ENCODE measurements around the gene IFI27L1. TPM values are rescaled to one million over a fixed set of nuclear protein-coding genes. Genes with fewer than 3 reads are reported as not detected.
A peak's percentile ranks its signal among the peaks of the same experiment; 100 is the strongest.

IFI27L1 gene
- total and polyA plus RNA-seq, 2 donors: 16.7 to 26.4 TPM

DNA sequence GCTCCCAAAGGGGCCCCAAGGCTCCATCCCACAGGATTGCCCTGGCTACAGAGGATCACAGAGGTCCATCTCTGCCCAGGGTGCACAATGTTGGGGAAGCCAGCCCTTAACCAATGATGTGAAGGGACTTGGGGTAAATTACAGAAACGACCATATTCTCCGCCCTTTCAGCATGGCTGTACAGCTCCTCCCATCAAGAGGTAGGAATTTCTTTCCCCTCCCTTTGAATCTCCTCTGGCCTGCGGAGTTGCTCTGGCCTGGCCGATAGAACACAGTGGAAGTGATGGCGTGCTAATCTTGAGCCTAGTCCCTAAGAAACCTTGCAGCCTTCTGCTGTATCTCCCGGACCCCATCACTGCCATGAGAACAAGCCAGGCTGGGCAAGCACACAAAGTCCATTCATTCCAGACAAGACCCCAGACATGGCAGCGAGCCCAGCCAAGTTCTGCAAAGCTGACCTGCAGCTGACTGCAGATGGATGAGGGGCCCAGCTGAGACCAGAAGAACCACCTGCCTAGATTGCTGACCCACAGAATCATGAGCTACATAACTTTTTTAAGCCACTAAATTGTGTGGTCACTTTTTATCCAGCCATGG lies 22.5 kb downstream of the IFI27L1 start:
- no peak overlapping the region for H3K4me3 ChIP-seq (ENCODE audit: low read length in 2 of 2)
- no peak overlapping the region for H3K27ac ChIP-seq (ENCODE audit: low read depth in 1 of 2, low read length in 1 of 2)

DNA sequence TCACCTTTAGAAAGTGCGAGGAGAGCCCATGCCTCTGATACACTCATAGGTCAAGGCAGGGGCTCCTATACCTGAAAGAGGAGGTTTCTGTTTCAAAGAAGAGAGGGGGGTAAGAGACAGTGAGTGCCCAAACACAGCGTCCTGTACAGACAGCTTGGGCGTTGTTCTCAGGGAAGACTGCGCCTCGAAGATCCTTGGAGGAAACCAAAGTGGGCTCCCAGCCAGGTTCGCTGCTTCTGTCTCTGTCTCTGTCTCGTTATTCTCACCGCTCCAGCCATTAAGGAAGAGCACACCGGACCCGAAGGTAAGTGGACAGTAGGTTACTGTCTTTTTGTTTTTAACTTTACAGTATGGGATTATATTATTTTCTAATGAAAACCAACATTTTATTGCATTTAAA lies 23.6 kb downstream of the IFI27L1 start:
- WGBS: 89% methylated on average over 10 of the region's 10 CpGs
- no peak overlapping the region for H3K27ac ChIP-seq (ENCODE audit: low read depth in 1 of 2, low read length in 1 of 2)
- H3K36me3 ChIP-seq (ENCODE audit: control insufficient read depth in 2 of 2, insufficient read depth in 2 of 2, low read length in 1 of 2): no peaks in the 10 kb centered on the region
- DNase-seq (ENCODE audit: low read depth in 6 of 9, low spot score in 9 of 9): no peak
- H3K27me3 ChIP-seq (ENCODE audit: control insufficient read depth in 2 of 2, insufficient read depth in 1 of 2, low read length in 1 of 2): no peaks in the 10 kb centered on the region
- no peaks in the 10 kb centered on the region for H3K4me1 ChIP-seq (ENCODE audit: control insufficient read depth in 2 of 2, insufficient read depth in 2 of 2, low read length in 2 of 2)
- no peaks in the 10 kb centered on the region for H3K9me3 ChIP-seq (ENCODE audit: control insufficient read depth in 2 of 2, insufficient read depth in 1 of 2, low read length in 1 of 2)
- H3K4me3 ChIP-seq (ENCODE audit: low read length in 2 of 2): no peak overlapping the region

More for the DNA sequence above, 22.5 kb downstream of the IFI27L1 start:
- H3K27me3 ChIP-seq (ENCODE audit: control insufficient read depth in 2 of 2, insufficient read depth in 1 of 2, low read length in 1 of 2): no peaks in the 10 kb centered on the region
- H3K36me3 ChIP-seq (ENCODE audit: control insufficient read depth in 2 of 2, insufficient read depth in 2 of 2, low read length in 1 of 2): no peaks in the 10 kb centered on the region
- no peak for DNase-seq (ENCODE audit: low read depth in 6 of 9, low spot score in 9 of 9)
- WGBS: 89% methylated on average over 7 of the region's 7 CpGs
- H3K9me3 ChIP-seq (ENCODE audit: control insufficient read depth in 2 of 2, insufficient read depth in 1 of 2, low read length in 1 of 2): no peaks in the 10 kb centered on the region
- no peaks in the 10 kb centered on the region for H3K4me1 ChIP-seq (ENCODE audit: control insufficient read depth in 2 of 2, insufficient read depth in 2 of 2, low read length in 2 of 2)

DNA sequence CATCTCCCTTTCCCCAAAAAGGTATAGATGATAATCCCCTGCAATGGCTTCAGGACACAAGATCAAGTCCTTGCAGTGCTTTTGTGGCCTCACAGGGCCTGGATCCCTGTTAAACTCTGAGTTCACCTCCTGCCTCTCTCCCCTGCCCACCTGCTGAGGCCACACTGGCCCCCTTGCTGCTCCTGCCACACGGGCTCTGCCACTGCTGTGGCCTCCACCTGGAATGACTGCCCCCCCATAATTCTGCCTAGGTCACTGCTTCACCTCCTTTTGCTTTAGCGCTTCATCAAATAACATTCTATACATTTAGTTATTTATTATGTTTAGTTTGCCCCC lies 28.8 kb downstream of the IFI27L1 start:
- no peaks in the 10 kb centered on the region for H3K9me3 ChIP-seq (ENCODE audit: control insufficient read depth in 2 of 2, insufficient read depth in 1 of 2, low read length in 1 of 2)
- no peak overlapping the region for H3K4me3 ChIP-seq (ENCODE audit: low read length in 2 of 2)
- 100% methylated on average over 2 of the region's 2 CpGs for WGBS
- H3K4me1 ChIP-seq (ENCODE audit: control insufficient read depth in 2 of 2, insufficient read depth in 2 of 2, low read length in 2 of 2): peaks cover 0 to 3% of the 10 kb centered on the region in 2 donors
- no peak for DNase-seq (ENCODE audit: low read depth in 6 of 9, low spot score in 9 of 9)
- H3K27ac ChIP-seq (ENCODE audit: low read depth in 1 of 2, low read length in 1 of 2): peak overlapping the region in 1 of 2 donors; percentile 64
- no peaks in the 10 kb centered on the region for H3K36me3 ChIP-seq (ENCODE audit: control insufficient read depth in 2 of 2, insufficient read depth in 2 of 2, low read length in 1 of 2)
- H3K27me3 ChIP-seq (ENCODE audit: control insufficient read depth in 2 of 2, insufficient read depth in 1 of 2, low read length in 1 of 2): no peaks in the 10 kb centered on the region

DNA sequence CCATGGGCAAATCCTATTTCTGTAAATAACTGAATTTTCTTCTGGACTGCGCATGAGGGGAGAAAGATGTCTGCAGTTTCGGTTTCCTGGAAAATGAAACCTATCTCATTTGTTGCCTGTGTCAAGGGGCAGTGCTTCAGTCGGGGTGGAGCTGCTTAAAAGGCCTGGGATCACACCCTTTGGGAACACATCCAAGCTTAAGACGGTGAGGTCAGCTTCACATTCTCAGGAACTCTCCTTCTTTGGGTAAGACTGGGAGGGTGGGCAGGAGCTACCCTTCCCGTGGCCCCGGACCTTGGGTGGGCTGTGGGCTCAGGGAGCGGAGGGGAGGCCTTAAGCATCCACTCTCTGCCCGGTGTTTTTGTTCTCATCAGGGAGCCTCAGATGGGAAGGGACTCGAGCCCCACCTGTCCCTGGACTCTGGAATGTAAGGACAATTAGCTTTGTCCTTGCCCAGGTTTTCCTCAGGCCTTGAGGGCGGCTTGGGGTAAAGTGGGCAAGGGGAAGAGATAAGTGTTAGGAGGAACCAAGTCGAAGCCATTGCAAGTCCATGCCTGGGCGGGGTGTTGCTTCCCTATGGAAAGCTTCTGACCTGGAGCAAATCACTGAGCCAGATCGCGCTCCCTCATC lies 29.6 kb downstream of the IFI27L1 start, which contains the start of gene IFI27:
TSS of gene IFI27 (plus strand) at position 185 of the 630 bp plus-strand sequence.
- peak within 1 kb of the TSS in 1 of 2 donors; percentile 74 for H3K27ac ChIP-seq (ENCODE audit: low read depth in 1 of 2, low read length in 1 of 2)
- peak in 1 of 9 donors; percentile 13 for DNase-seq (ENCODE audit: low read depth in 6 of 9, low spot score in 9 of 9)
- H3K4me3 ChIP-seq (ENCODE audit: low read length in 2 of 2): peak within 1 kb of the TSS; percentile 4 to 20
- H3K27me3 ChIP-seq (ENCODE audit: control insufficient read depth in 2 of 2, insufficient read depth in 1 of 2, low read length in 1 of 2): peaks cover 0 to 2% of the 10 kb centered on the region in 2 donors
- no peaks in the 10 kb centered on the region for H3K9me3 ChIP-seq (ENCODE audit: control insufficient read depth in 2 of 2, insufficient read depth in 1 of 2, low read length in 1 of 2)
- peaks cover 0 to 3% of the 10 kb centered on the region in 2 donors for H3K4me1 ChIP-seq (ENCODE audit: control insufficient read depth in 2 of 2, insufficient read depth in 2 of 2, low read length in 2 of 2)
- H3K36me3 ChIP-seq (ENCODE audit: control insufficient read depth in 2 of 2, insufficient read depth in 2 of 2, low read length in 1 of 2): no peaks in the 10 kb centered on the region
- 90% methylated on average over 14 of the region's 14 CpGs for WGBS

DNA sequence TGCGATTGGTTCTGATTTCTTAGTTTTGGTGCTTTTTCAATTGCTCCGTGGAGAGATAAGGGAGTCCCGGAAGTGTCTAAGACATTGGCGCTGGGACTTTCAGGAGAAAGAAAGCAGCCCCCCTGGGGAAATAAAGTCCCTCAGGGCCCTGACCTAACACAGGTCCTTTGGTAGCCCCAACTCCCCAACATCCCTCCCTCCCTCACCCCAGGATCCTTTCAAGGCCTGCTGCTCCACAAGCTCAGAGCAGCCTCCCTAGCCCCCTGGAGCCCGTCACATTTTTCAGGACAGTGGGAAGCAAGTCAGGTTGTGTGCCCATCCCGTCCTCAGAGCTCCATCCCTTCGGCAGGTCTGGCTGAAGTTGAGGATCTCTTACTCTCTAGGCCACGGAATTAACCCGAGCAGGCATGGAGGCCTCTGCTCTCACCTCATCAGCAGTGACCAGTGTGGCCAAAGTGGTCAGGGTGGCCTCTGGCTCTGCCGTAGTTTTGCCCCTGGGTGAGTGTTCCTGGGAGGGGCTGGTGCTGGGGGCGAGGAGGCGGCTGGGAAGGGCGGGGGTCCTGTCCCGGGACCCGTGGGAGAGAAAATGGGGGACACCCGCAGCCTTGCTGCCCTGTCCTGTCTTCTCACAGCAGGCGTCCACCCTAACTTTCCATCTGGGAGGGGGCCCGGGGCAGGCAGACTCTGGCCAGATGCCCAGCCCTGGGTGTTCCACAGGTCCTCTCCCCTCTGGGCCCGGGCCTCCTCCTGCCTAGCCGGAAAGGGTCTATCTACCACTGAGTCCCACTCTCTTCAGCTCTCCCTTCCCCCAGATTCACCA lies 30.4 kb downstream of the IFI27L1 start:
- Histone ChIP-seq H3K27me3 (ENCODE audit: control insufficient read depth in 2 of 2, insufficient read depth in 1 of 2, low read length in 1 of 2) (peaks cover 0 to 2% of the 10 kb centered on the region in 2 donors), H3K4me3 (ENCODE audit: low read length in 2 of 2) (peak overlapping the region; percentile 4 to 20), H3K27ac (ENCODE audit: low read depth in 1 of 2, low read length in 1 of 2) (peak overlapping the region in 1 of 2 donors; percentile 74), H3K4me1 (ENCODE audit: control insufficient read depth in 2 of 2, insufficient read depth in 2 of 2, low read length in 2 of 2) (peaks cover 0 to 3% of the 10 kb centered on the region in 2 donors), H3K36me3 (ENCODE audit: control insufficient read depth in 2 of 2, insufficient read depth in 2 of 2, low read length in 1 of 2) (no peaks in the 10 kb centered on the region), H3K9me3 (ENCODE audit: control insufficient read depth in 2 of 2, insufficient read depth in 1 of 2, low read length in 1 of 2) (no peaks in the 10 kb centered on the region)
- 93% methylated on average over 20 of the region's 20 CpGs for WGBS
- DNase-seq (ENCODE audit: low read depth in 6 of 9, low spot score in 9 of 9): no peak

DNA sequence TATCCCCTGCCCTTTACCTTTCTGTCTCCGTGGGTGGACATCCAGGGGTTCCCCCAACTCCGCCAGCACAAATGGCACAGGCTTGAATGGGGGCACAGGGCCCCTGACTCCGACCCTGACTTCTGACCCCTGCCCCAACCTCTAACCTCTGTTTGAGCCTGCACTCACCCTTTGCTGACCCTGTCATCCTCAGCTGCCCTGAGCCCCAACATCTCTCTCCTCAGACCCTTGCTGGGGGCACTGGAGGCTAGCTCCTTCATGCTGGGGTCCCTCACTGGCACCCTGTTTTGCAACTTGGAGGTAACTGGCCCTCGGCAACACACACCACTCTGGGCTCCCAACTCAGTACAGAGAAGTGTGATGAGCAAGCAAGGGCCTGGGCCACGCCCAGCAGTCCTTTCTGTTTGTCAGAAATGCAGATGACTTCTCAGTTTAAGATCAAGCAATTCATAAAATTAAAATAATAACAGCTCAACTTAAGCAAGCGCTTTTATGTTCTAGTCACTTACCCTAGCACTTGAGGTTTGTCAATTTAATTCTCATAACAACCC lies 31.5 kb downstream of the IFI27L1 start:
- no peak overlapping the region for H3K4me3 ChIP-seq (ENCODE audit: low read length in 2 of 2)
- no peak overlapping the region for H3K27ac ChIP-seq (ENCODE audit: low read depth in 1 of 2, low read length in 1 of 2)
- H3K4me1 ChIP-seq (ENCODE audit: control insufficient read depth in 2 of 2, insufficient read depth in 2 of 2, low read length in 2 of 2): peaks cover 0 to 3% of the 10 kb centered on the region in 2 donors
- H3K9me3 ChIP-seq (ENCODE audit: control insufficient read depth in 2 of 2, insufficient read depth in 1 of 2, low read length in 1 of 2): no peaks in the 10 kb centered on the region
- DNase-seq (ENCODE audit: low read depth in 6 of 9, low spot score in 9 of 9): no peak
- H3K27me3 ChIP-seq (ENCODE audit: control insufficient read depth in 2 of 2, insufficient read depth in 1 of 2, low read length in 1 of 2): peaks cover 0 to 2% of the 10 kb centered on the region in 2 donors
- WGBS: 94% methylated on average over 6 of the region's 6 CpGs
- H3K36me3 ChIP-seq (ENCODE audit: control insufficient read depth in 2 of 2, insufficient read depth in 2 of 2, low read length in 1 of 2): no peaks in the 10 kb centered on the region

DNA sequence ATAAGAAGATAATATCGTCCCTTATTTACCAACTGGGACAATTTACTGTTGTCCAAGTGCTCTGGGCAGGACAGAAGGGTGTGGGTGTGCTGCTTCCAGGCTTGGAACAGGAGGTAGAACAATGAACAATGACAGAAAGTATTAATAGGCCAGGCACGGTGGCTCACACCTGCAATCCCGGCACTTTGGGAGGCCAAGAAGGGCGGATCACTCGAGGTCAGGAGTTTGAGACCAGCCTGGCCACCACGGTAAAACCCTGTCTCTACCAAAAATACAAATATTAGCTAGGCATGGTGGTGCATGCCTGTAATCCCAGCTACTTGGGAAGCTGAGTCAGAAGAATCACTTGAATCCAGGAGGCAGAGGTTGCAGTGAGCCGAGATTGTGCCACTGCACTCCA lies 32.0 kb downstream of the IFI27L1 start:
- Histone ChIP-seq H3K9me3 (ENCODE audit: control insufficient read depth in 2 of 2, insufficient read depth in 1 of 2, low read length in 1 of 2) (no peaks in the 10 kb centered on the region), H3K27ac (ENCODE audit: low read depth in 1 of 2, low read length in 1 of 2) (no peak overlapping the region), H3K36me3 (ENCODE audit: control insufficient read depth in 2 of 2, insufficient read depth in 2 of 2, low read length in 1 of 2) (no peaks in the 10 kb centered on the region), H3K27me3 (ENCODE audit: control insufficient read depth in 2 of 2, insufficient read depth in 1 of 2, low read length in 1 of 2) (peaks cover 0 to 2% of the 10 kb centered on the region in 2 donors), H3K4me1 (ENCODE audit: control insufficient read depth in 2 of 2, insufficient read depth in 2 of 2, low read length in 2 of 2) (peaks cover 0 to 3% of the 10 kb centered on the region in 2 donors), H3K4me3 (ENCODE audit: low read length in 2 of 2) (no peak overlapping the region)
- WGBS: 94% methylated on average over 7 of the region's 7 CpGs
- DNase-seq (ENCODE audit: low read depth in 6 of 9, low spot score in 9 of 9): no peak

DNA sequence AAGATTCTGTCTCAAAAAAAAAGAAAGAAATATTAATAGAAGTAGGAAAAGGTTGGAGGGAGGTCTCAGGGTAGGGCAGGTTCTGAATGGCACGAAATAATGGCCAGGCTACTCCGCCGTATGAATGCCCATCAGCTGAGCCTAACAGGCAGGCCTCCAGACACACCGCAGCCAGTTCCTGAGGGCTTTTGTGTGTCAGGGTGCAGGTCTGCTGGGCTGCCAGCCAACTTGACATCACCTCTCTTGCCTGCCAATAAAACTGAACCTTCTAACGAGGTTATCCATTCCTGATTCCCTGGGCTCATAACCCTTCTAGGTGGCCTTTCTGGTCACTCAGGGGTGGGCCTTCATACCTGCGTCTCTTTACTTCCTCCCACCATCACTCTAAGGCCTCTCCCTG lies 32.4 kb downstream of the IFI27L1 start:
- Histone ChIP-seq H3K27ac (ENCODE audit: low read depth in 1 of 2, low read length in 1 of 2) (no peak overlapping the region), H3K4me1 (ENCODE audit: control insufficient read depth in 2 of 2, insufficient read depth in 2 of 2, low read length in 2 of 2) (peaks cover 0 to 3% of the 10 kb centered on the region in 2 donors), H3K4me3 (ENCODE audit: low read length in 2 of 2) (no peak overlapping the region), H3K9me3 (ENCODE audit: control insufficient read depth in 2 of 2, insufficient read depth in 1 of 2, low read length in 1 of 2) (no peaks in the 10 kb centered on the region), H3K36me3 (ENCODE audit: control insufficient read depth in 2 of 2, insufficient read depth in 2 of 2, low read length in 1 of 2) (no peaks in the 10 kb centered on the region), H3K27me3 (ENCODE audit: control insufficient read depth in 2 of 2, insufficient read depth in 1 of 2, low read length in 1 of 2) (peaks cover 0 to 2% of the 10 kb centered on the region in 2 donors)
- DNase-seq (ENCODE audit: low read depth in 6 of 9, low spot score in 9 of 9): no peak
- WGBS: 86% methylated on average over 6 of the region's 6 CpGs

Measured in thymus (tissue), 11 donors.